HL-60/S4 (cell line): ENCODE measurements around the gene NPR2.

Source experiments
- in situ Hi-C: fragments of 300-500 bp; cut with MboI; formaldehyde crosslinking; loops from 2 replicates; pipeline ENCODE4 v1.14.3; 2022; ENCODE audit warnings: low sequenced_read_pairs

NPR2 gene

GRCh38 chr9:35828716-35829083 lies 37.3 kb downstream of the NPR2 start, which contains the start of gene FAM221B:
Gene FAM221B, minus strand, starts transcription at chr9:35828732. Its CDS starts 2,571 bp downstream, at chr9:35826161.
- in situ Hi-C loops = no loop called here

DNA sequence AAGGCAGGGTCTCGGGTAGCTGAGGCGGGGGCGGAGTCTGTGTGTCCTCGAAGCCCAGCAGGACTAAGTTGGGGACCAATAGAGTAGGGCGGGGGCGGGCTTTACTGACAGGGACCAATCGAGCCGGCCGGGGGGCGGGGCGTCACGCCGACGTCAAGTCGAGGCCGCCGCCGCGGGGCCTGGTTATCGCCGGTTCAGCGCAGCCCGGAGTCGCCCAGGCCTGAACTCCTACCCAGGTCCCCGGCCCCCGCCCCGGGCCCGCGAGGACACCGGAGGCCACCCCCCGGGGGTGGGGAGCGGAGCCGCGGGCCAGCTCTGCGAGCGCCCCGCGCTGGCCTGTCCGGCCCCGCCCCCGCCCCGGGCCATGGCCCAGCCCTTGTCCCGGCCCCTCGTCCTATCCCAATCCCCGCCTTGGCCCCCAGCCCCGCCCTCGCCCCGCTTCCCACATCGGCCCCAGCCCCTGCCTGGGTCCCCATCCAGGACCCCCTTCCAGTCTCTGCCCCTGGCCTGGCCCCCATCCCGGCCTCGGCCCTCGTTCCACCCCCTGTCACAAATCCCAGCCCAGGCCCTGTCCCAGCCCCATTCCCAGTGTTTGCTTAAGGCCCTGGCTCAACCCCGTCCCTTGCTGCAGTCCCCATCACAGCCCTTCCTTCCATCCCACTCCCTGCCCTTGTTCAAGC lies 37.8 kb downstream of the NPR2 start, which contains the start of gene TMEM8B:
Gene TMEM8B (plus strand): TSS at position 145 of the 680 bp plus-strand sequence. CDS start 220 bp downstream, at position 365.
- in situ Hi-C loops = no loop called here

DNA sequence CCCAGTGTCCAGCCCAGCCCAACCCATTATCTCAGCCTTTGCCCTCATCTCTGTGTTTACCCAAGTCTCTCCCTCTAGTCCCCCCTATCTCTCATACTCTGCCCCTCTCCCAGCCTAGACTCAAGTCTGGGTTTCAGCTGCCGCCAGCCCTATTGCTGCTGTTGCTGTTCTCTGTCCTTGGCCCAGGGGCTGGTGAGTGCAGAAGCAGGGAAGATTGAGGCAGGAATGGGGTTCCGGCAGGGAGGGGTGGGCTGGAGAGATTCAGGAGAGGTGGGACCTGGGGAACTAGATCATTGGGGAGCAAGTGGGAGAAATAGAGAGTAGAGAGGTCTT lies 38.3 kb downstream of the NPR2 start:
- in situ Hi-C loops = no loop called here

- in situ Hi-C loops = no loop called here
Observed at GRCh38 chr9:35831040-35831439, 39.6 kb downstream of the NPR2 start.

- in situ Hi-C loops = no loop called here
Observed at GRCh38 chr9:35832814-35833213, 41.4 kb downstream of the NPR2 start.

DNA sequence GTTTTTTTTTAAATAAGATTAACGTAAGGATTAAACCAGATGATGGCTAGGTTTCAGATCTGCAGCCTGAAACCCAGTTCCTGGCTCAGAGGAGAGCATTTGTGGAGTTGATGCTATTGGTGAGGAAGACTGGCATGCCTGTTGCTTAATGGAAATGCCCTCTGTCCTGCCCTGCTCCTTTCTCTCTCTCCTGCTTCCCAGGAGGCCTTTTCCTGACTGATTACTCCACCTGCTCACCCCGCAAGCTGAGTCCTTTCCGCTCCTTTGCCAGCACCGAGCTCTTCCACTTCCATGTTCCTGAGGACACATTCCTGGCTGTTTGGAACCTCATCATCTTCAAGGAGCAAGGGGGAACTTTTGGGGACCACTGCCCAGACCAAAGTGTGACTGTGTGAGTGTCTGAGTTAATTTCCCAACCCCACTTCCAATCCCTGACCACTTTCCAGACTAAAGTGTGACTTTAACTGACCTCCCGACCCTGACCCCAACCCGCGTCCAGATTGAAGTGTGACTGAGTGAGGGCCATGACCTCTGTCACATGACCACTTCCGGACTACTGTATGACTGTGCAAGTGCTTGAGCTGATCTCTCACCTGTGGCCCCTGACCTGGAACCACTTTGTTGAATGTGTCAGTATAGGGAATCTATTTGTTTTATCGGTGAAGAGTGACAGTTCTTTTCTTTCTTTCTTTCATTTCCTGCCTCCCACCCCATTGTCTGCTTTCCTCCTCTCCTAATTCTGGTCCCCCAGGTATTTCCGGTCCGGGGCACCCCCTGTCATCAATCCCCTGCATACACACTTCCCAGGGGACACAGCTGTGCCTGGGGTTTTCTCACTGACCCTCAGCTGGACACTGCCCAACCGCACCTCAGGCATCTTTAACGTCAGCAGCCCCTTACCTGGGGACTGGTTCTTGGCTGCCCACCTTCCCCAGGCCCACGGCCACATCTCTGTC lies 43.1 kb downstream of the NPR2 start:
- in situ Hi-C loops = no loop called here

DNA sequence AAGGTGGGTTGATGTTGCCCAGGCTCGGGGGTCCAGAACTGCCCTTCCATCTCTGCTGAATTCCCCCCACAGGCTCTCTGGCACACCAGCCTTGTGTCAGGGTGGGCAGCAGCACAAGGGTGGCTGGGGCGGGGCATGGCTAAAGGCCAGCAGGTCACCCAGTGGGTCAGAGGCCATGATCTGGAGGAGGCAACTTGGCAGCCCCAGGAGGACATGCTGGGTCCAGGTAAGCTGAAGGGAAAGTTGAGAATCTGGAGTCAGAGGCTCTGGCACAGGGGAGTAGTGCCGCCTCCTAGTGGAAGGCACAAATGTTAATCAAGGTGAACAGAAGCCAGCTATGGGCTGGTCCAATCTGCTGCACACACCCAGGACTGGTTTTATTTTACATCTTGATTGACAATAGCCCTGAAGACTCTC lies 43.8 kb downstream of the NPR2 start:
- in situ Hi-C loops = no loop called here

- in situ Hi-C loops = no loop called here
Observed at GRCh38 chr9:35835766-35836165, 44.4 kb downstream of the NPR2 start.

DNA sequence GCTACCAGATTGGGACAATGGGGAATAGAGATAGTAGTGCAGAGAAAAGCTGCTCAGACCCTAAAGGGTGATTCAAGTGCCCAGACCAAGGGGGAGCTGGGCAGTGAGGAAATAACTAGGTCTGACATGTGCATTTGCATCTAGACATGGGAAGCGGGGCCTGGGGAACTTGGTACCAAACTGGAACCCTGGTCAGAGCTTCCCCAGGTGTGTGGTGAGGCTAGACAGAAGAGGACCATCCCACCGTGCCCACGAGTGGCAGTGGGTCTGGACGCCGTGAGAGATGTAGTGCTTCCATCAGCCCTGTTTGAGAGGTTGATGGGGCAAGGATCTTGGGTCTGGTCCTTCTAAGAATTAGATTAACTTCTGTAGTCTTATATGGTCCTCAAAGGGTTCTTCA lies 45.2 kb downstream of the NPR2 start:
- in situ Hi-C loops = no loop called here

- in situ Hi-C loops = no loop called here
Observed at GRCh38 chr9:35839926-35840325, 48.5 kb downstream of the NPR2 start.

- in situ Hi-C loops = no loop called here
Observed at GRCh38 chr9:35840881-35841644, 49.7 kb downstream of the NPR2 start.

DNA sequence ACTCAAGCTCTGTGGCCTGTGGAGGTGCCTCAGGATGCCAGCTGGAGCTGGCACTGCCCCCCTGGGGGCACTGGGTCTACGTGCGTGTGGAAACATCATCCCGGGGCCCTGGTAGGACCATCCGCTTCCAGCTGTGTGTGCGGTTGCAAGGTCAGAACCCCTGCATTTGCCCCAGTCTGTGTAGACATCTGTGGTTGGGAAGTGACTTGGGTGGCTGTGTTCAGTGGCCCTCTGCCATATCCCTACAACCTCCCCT lies 50.2 kb downstream of the NPR2 start:
- in situ Hi-C loops = no loop called here

GRCh38 chr9:35842020-35842745 lies 50.8 kb downstream of the NPR2 start:
- in situ Hi-C loops = no loop called here

DNA sequence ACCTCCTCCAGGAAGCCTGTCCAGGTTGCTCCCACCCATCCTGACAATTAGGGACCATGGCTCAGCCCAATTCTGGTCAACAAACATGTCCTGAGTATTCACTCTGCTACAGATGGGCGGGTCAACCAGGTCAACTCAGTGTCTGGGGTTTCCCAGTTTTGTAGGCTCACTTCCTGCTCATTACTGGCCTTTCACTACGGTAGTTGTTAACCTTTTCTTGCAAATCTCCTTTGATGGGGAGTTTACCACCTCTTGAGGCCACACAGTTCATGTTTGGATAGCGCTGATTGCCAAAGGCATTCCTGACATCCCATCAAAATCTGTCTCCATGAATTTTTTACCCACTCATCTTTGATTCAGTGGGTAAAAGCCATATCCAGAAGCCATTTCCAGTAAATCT lies 51.4 kb downstream of the NPR2 start:
- in situ Hi-C loops = no loop called here

DNA sequence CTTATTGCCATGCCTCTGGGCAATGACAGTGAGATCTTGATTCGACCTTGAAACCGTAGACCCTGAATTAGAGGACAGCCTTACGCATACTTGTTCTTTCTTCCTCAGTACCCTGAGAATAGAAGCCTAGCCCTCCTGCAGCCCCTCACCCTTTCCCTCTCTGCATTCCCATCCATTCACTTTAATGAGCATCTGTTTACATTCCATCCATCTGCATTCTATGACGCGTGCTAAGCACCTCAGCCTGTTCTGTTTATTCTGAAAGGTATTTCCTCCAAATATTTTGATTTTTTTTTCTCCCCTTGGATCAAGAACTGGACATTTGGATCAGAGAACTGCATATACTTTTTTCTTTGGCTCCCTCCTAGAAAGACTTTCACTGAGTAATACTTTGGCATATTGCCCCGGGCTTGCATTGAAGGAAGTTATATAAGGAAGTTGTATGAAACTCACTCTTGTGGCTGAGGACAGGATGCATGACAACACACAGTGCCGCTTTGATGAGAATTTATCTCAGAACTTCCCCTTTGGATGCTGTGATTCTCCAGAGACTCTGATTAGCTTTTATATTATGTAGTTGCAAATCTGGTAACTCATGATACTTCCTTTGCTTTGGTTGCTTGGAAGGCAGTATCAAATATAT lies 53.4 kb downstream of the NPR2 start:
- in situ Hi-C loops = no loop called here

- in situ Hi-C loops = no loop called here
Observed at GRCh38 chr9:35845824-35846771, 54.7 kb downstream of the NPR2 start.

GRCh38 chr9:35847792-35848572 lies 56.6 kb downstream of the NPR2 start:
- in situ Hi-C loops = no loop called here

DNA sequence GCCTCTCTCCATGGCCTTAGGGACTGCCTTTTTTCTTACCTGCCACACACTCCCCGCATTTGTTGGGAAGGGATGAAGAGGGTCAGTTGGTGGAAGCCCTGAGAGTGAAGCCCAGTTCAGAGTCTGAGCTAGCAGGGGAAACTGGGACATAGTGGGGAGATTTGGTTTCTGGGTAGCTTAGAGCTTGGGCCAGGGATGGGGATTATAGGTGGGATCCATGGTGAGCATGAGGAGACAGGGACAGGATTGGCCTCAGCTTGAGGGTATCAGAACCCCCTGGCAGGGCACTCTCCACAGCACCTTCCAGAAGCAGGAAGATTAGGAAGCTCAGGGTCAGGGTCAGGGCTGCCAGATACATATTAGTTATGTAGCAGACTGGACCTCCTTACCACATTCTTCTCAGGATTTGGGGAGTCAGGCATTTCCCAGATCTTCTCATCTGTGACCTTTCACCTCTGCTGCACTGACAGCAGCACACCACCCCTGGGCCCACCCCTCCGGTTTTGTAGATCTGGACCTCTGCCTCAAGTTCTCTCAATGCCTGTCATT lies 61.0 kb downstream of the NPR2 start:
- in situ Hi-C loops = no loop called here
